GM12878 (cell line): ENCODE measurements around the gene NPBWR2. TPM values are rescaled to one million over a fixed set of nuclear protein-coding genes. Genes with fewer than 3 reads are reported as not detected.
A peak's percentile ranks its signal among the peaks of the same experiment; 100 is the strongest.

Experiments used
- ATAC-seq: fragments of 200-7000 bp; cut with Tn5 transposase; 3 replicates; pipeline ENCODE4 v1.9.1; 2020; ENCODE audit warnings: mild to moderate bottlenecking, moderate library complexity
- BruUV-seq: library from RNA; stranded (reverse); fragments of 400-500 nt; replicated peaks from 2 replicates; lab custom pipeline; 2021; lab: Mats Ljungman, UMichigan
- CTCF ChIA-PET: fragments of 300-600 bp; sonication (Branson Sonifier 250); formaldehyde crosslinking; extraction: SDS; loops from one replicate; lab custom pipeline; 2021; ENCODE audit warnings: inconsistent platforms; lab: Yijun Ruan, JAX
- POLR2A ChIA-PET: fragments of 350-600 bp; formaldehyde crosslinking; extraction: SDS; loops from one replicate; lab custom pipeline; 2021; ENCODE audit warnings: inconsistent platforms; lab: Charles Lee
- RAD21 ChIA-PET: fragments of 300-600 bp; sonication (Branson Sonifier 250); formaldehyde crosslinking; loops from one replicate; lab custom pipeline; 2023; ENCODE audit warnings: antibody characterized with exemption; ENCODE audit not compliant: unreplicated experiment; lab: Charles Lee
- SMC1A ChIA-PET: fragments of 300-600 bp; sonication (Branson Sonifier 250); formaldehyde crosslinking; loops from one replicate; lab custom pipeline; 2023; ENCODE audit not compliant: unreplicated experiment, uncharacterized antibody; lab: Charles Lee
- DNase-seq: peaks from one replicate; pipeline ENCODE4 v3.0.0-alpha.2; 2011; ENCODE audit warnings: low read depth, low spot score
- FAIRE-seq: peaks from 3 replicates; lab custom pipeline; 2011; peaks lifted over from hg19 to GRCh38; lab: Jason Lieb, UNC
- H2AFZ ChIP-seq: 2 replicates; pipeline ENCODE4 v1.6.0; 2011; ENCODE audit warnings: low read depth, low read length, control low read depth; ENCODE audit not compliant: control insufficient read depth
- H3K27ac ChIP-seq: 2 replicates; pipeline ENCODE4 v1.5.1; 2011; ENCODE audit warnings: control low read depth; ENCODE audit not compliant: control insufficient read depth, insufficient read depth
- H3K27me3 ChIP-seq, 2 experiments: replicated peaks in 1 of 2; 2 replicates each; pipeline versions ENCODE4 v1.6.0 to v1.6.1; 2011; ENCODE audit warnings: low read length in 1 of 2; ENCODE audit not compliant: control insufficient read depth in 2 of 2, insufficient read depth in 2 of 2
- H3K36me3 ChIP-seq, 2 experiments: 2 replicates each; pipeline ENCODE4 v1.5.1; 2011; ENCODE audit warnings: low read length in 1 of 2; ENCODE audit not compliant: control insufficient read depth in 2 of 2, insufficient read depth in 2 of 2
- H3K4me1 ChIP-seq: 2 replicates; pipeline ENCODE4 v1.6.1; 2011; ENCODE audit warnings: mild to moderate bottlenecking, low read length, moderate library complexity, mixed read lengths; ENCODE audit not compliant: control insufficient read depth, insufficient read depth
- H3K4me2 ChIP-seq: 2 replicates; pipeline ENCODE4 v1.6.0; 2011; ENCODE audit warnings: control low read depth; ENCODE audit not compliant: control insufficient read depth, insufficient read depth
- H3K4me3 ChIP-seq: fragments of 200-600 bp; sonication (generic); 2 replicates; pipeline ENCODE4 v1.5.1; 2016
- H3K79me2 ChIP-seq: 2 replicates; pipeline ENCODE4 v1.6.0; 2011; ENCODE audit warnings: low read length; ENCODE audit not compliant: control insufficient read depth, insufficient read depth
- H3K9ac ChIP-seq: 2 replicates; pipeline ENCODE4 v1.8.0; 2011; ENCODE audit warnings: low read length, control low read depth, mixed read lengths; ENCODE audit not compliant: control insufficient read depth, insufficient read depth
- H3K9me3 ChIP-seq: replicated peaks from 3 replicates; pipeline ENCODE4 v1.5.1; 2011; ENCODE audit warnings: mild to moderate bottlenecking, low read length; ENCODE audit not compliant: control insufficient read depth, insufficient read depth
- H4K20me1 ChIP-seq: 2 replicates; pipeline ENCODE4 v1.6.0; 2011; ENCODE audit not compliant: control insufficient read depth, insufficient read depth
- CHD4 ChIP-seq: fragments of 200-600 bp; sonication (generic); IDR thresholded peaks from 2 replicates; pipeline ENCODE4 v1.6.1; 2016; ENCODE audit warnings: mild to moderate bottlenecking
- MEF2B ChIP-seq: fragments of 450-650 bp; IDR thresholded peaks from 2 replicates; pipeline ENCODE4 v1.6.1; 2018; ENCODE audit warnings: mild to moderate bottlenecking, moderate library complexity; ENCODE audit not compliant: partially characterized antibody, poor library complexity, severe bottlenecking
- MTA2 ChIP-seq: fragments of 450-650 bp; IDR thresholded peaks from 2 replicates; pipeline ENCODE4 v1.6.1; 2016; ENCODE audit warnings: low read depth, mild to moderate bottlenecking, moderate library complexity
- SPI1 ChIP-seq: IDR thresholded peaks from 2 replicates; pipeline ENCODE4 v1.6.1; 2011; ENCODE audit warnings: low read depth, mild to moderate bottlenecking, low read length, moderate library complexity, borderline replicate concordance; ENCODE audit not compliant: insufficient read depth
- WGBS: methylation state at CpG from one replicate; pipeline ENCODE4 v1.1.6; 2016; ENCODE audit warnings: low lambda C conversion rate; ENCODE audit not compliant: insufficient replicate concordance, insufficient coverage; ENCODE audit errors: missing lambda C conversion rate; 5-methylcytosine and 5-hydroxymethylcytosine counted together
- in situ Hi-C: fragments of 300-500 bp; cut with MboI; formaldehyde crosslinking; loops from 9 replicates; pipeline ENCODE4 v1.14.3; 2018; ENCODE audit warnings: mixed read lengths
- intact Hi-C: fragments of 100-400 bp; cut with micrococcal nuclease; formaldehyde crosslinking; loops from one replicate; pipeline ENCODE4 v1.14.2; 2022; ENCODE audit not compliant: unreplicated experiment
- polyA plus RNA-seq, 11 experiments: library from polyadenylated mRNA; depleted of rRNA in 4 of 11; unstranded in 6 of 11; stranded (reverse) in 5 of 11; fragments of >200 nt; fragmentation: Nextera tagmentation in 4 of 11; fragmentation: Illumina TruSeq in 1 of 11; extraction: Ambion mirVana in 4 of 11; extraction: Trizol in 1 of 11; gene quantifications; 1 replicate in 1 of 11; 2 replicates in 10 of 11; pipeline versions ENCODE4 v1.2.1 to v1.2.3, GENCODE V29; 2011 to 2016; ENCODE audit warnings: inconsistent platforms in 2 of 11, missing spikeins in 2 of 11, low read depth in 1 of 11
- total RNA-seq, 4 experiments: library from RNA; depleted of rRNA in 3 of 4; stranded (reverse); fragments of >200 nt in 3 of 4; fragmentation: Illumina TruSeq in 1 of 4; extraction: Trizol in 1 of 4; gene quantifications; 2 replicates each; pipeline versions ENCODE4 v1.2.1 to v1.2.3, GENCODE V29; 2013 to 2021
- TF ChIP-seq, protein P1 (sequence below): fragments of 450-650 bp; IDR thresholded peaks from 2 replicates; pipeline ENCODE4 v1.6.1; 2016; ENCODE audit warnings: mild to moderate bottlenecking
- TF ChIP-seq, protein P2 (sequence below): IDR thresholded peaks from 2 replicates; pipeline ENCODE4 v1.6.1; 2011; ENCODE audit warnings: low read depth, mild to moderate bottlenecking, low read length, moderate library complexity, borderline replicate concordance; ENCODE audit errors: extremely low read depth

The NPBWR2 gene
- total and polyA plus RNA-seq, 10 of the 15 experiments (the other 5 are each of a cell fraction or from before 2014, with no cell fraction given), result not detected

DNA sequence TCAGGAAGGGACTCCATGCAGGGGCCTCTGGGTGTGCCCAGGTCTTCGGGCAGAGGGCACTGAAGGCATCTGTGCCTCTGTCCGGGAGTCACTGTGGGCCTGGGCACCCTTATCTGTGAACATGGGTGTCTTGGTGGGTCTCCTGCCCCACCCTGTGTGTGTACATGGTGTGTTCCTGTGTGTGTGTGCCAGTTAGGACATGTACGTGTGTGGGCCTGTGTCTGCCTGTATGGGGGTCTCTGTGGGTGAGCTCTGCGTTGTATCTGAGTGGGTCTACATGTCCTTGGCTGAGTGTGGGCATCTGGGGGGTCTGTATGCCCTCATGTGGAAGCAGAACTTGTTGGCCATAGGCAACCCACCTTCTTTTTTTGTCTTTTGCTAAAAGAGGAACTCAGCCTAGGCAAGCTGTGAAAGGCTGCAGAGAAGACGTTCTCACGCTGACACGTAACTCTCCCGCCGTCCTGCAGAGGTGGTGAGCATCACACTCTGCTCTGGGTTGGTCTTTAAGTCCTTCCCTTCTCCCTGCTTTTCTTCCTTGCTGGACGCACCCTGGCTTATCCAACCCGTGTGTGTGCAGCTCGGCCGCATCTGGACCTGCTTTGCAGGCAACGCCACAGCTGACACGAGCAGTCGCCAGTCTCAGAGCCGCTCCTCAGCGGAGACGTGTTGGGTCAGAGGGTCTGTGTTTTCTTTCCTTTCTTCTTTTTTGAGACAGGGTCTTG, 532 bp upstream of the NPBWR2 start:
- WGBS, result 36% methylated on average over 19 of the region's 19 CpGs
- peak overlapping the region; percentile 7; the same call in 1 of the 2 replicates for H2AFZ ChIP-seq
- BruUV-seq, result no TSS peak
- intact Hi-C loops, result no loop called here
- CTCF ChIA-PET, result interaction anchor here (1.1 to 4.6 kb wide), 4 partner anchors 13 to 178 kb away, joined by 3 to 23 read pairs (median 6); partner anchors contain the start of gene LKAAEAR1
- H4K20me1 ChIP-seq, result no peaks in the 10 kb centered on the region
- H3K4me1 ChIP-seq, result no peaks in the 10 kb centered on the region; the same call in 1 of the 2 replicates
- no peak overlapping the region for H3K27ac ChIP-seq
- H3K9me3 ChIP-seq, result no peaks in the 10 kb centered on the region
- POLR2A ChIA-PET, result interaction anchor here (0.6 to 1.7 kb wide), 2 partner anchors 8 to 12 kb away, joined by 3 to 5 read pairs; no protein-coding TSS in a partner anchor
- DNase-seq (no peak), ATAC-seq (peak; percentile 58)
- no peaks in the 10 kb centered on the region for H3K36me3 ChIP-seq
- no peak overlapping the region for H3K4me3 ChIP-seq
- H3K9ac ChIP-seq, result no peak overlapping the region
- H3K27me3 ChIP-seq, result peaks cover 0 to 3% of the 10 kb centered on the region in 2 experiments; a peak in 2 of 4 replicates
- peak; percentile 89 for TF ChIP-seq SPI1
- no peak for TF ChIP-seq CHD4
- TF ChIP-seq, protein P1, sequence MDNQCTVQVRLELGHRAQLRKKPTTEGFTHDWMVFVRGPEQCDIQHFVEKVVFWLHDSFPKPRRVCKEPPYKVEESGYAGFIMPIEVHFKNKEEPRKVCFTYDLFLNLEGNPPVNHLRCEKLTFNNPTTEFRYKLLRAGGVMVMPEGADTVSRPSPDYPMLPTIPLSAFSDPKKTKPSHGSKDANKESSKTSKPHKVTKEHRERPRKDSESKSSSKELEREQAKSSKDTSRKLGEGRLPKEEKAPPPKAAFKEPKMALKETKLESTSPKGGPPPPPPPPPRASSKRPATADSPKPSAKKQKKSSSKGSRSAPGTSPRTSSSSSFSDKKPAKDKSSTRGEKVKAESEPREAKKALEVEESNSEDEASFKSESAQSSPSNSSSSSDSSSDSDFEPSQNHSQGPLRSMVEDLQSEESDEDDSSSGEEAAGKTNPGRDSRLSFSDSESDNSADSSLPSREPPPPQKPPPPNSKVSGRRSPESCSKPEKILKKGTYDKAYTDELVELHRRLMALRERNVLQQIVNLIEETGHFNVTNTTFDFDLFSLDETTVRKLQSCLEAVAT, result peak; percentile 61; the same call in 1 of the 2 replicates
- TF ChIP-seq MTA2, result 0 out of 2 replicates have a peak, but pooled peaks have one; percentile 21
- TF ChIP-seq, protein P2, sequence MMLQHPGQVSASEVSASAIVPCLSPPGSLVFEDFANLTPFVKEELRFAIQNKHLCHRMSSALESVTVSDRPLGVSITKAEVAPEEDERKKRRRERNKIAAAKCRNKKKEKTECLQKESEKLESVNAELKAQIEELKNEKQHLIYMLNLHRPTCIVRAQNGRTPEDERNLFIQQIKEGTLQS, result no peak
- TF ChIP-seq MEF2B, result peak; percentile 16
- TF ChIP-seq, all 136 proteins: peak for 4
- no peak for FAIRE-seq
- H3K79me2 ChIP-seq, result no peaks in the 10 kb centered on the region
- in situ Hi-C loops, result no loop called here
- H3K4me2 ChIP-seq, result no peak overlapping the region
- RAD21 ChIA-PET, result interaction anchor here (0.9 to 4.9 kb wide), 3 partner anchors 12 to 68 kb away, joined by 3 to 16 read pairs (median 7); partner anchors contain the start of gene LKAAEAR1
- SMC1A ChIA-PET, result interaction anchor here (1.2 kb wide), 1 partner anchor 24 kb away, joined by 3 read pairs; the partner anchor contains the start of gene LKAAEAR1
